ENCODE results near the gene C3orf38.

C3orf38 gene

DNA sequence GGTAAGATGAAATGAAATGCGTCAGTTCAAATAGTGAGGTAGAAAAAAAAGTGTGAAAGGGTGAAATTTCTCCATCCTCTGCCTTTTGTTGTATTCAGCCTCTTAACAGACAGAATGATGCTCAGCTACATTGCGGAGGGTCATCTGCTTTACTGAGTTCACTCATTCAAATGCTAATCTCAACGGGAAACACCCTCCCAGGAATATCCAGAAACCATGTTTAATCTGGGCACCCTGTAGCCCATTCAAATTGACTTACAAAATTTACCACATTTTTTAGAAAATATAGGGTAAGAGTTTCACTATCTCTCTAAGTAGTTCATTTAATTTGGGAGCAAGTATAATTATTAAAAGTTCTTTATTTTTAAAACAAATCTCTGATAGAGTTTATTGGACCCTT, 42.9 kb downstream of the C3orf38 start:
- CTCF ChIA-PET: no interaction called here
- H3K4me1 ChIP-seq (ENCODE audit: control insufficient read depth, insufficient read depth, low read length): no peaks in the 10 kb centered on the region
- H3K36me3 ChIP-seq (ENCODE audit: control insufficient read depth in 2 of 2, insufficient read depth in 1 of 2, low read length in 2 of 2): no peaks in the 10 kb centered on the region
- no peak overlapping the region for H3K4me3 ChIP-seq (ENCODE audit: low read depth, low read length)
- H3K27ac ChIP-seq (ENCODE audit: extremely low read depth, low read depth, low read length): no peak overlapping the region
- POLR2A ChIA-PET: no interaction called here
- TF ChIP-seq, protein P1, sequence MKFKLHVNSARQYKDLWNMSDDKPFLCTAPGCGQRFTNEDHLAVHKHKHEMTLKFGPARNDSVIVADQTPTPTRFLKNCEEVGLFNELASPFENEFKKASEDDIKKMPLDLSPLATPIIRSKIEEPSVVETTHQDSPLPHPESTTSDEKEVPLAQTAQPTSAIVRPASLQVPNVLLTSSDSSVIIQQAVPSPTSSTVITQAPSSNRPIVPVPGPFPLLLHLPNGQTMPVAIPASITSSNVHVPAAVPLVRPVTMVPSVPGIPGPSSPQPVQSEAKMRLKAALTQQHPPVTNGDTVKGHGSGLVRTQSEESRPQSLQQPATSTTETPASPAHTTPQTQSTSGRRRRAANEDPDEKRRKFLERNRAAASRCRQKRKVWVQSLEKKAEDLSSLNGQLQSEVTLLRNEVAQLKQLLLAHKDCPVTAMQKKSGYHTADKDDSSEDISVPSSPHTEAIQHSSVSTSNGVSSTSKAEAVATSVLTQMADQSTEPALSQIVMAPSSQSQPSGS (tag by site-specific recombination; IDR thresholded peaks at IDR 0.05; ENCODE audit: low read depth): no peak
- TF ChIP-seq ZFP41 (tag by site-specific recombination; IDR thresholded peaks at IDR 0.05; ENCODE audit: borderline replicate concordance) (no peak), ZNF335 (tag by site-specific recombination; conservative IDR thresholded peaks at IDR 0.05) (no peak), ZNF202 (tag by site-specific recombination; IDR thresholded peaks at IDR 0.05; ENCODE audit: borderline replicate concordance) (no peak), ZBTB1 (tag by site-specific recombination; IDR thresholded peaks at IDR 0.05) (no peak)
- H3K9me3 ChIP-seq (ENCODE audit: control insufficient read depth, insufficient read depth, low read depth, low read length): no peaks in the 10 kb centered on the region

DNA sequence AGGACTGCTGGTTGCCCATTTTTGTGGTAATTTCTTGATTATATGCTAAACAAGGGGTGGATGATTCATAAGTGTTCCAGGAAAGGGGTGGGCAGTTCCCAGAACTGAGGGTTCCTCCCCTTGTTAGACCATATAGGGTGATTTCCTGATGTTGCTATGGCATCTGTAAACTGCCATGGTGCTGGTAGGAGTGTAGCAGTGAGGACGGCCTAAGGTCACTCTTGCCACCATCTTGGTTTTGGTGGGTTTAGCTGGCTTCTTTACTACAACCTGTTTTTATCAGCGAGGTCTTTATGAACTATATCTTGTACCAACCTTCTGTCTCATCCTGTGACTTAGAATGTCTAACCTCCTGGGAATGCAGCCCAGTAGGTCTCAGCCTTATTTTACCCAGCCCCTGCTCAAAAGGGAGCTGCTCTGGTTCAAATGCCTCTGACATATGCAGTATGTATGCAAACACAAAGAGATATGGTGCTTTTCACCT, 46.2 kb downstream of the C3orf38 start:
- ChIA-PET CTCF (interaction anchor here (1.3 kb wide), 1 partner anchor 23 kb away, joined by 4 read pairs; no protein-coding TSS in a partner anchor), POLR2A (no interaction called here)
- no peak overlapping the region for H3K4me3 ChIP-seq (ENCODE audit: low read depth, low read length)

DNA sequence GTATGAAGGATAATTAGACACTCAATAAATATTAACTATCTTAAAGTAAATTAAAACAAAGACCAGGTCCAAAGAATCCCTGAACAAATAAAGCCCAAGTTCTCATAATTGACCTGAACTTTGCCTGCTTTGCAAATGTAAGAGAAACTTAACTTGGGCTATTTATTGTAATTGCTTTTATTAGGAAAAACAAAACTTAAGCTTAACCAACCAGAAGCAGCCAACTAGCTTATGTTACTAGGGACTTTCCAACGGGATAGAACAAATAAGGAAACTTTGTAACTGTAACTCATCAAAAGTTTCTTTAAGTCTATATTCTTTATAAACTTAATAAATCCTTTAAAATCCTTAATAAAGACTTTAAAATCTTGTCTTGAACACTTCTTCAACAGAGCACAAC, 48.4 kb downstream of the C3orf38 start:
- TF ChIP-seq ZNF585B (tag by site-specific recombination; IDR thresholded peaks at IDR 0.05): no peak
- TF ChIP-seq ZNF571 (tag by site-specific recombination; IDR thresholded peaks at IDR 0.05): no peak
- TF ChIP-seq, protein P2, sequence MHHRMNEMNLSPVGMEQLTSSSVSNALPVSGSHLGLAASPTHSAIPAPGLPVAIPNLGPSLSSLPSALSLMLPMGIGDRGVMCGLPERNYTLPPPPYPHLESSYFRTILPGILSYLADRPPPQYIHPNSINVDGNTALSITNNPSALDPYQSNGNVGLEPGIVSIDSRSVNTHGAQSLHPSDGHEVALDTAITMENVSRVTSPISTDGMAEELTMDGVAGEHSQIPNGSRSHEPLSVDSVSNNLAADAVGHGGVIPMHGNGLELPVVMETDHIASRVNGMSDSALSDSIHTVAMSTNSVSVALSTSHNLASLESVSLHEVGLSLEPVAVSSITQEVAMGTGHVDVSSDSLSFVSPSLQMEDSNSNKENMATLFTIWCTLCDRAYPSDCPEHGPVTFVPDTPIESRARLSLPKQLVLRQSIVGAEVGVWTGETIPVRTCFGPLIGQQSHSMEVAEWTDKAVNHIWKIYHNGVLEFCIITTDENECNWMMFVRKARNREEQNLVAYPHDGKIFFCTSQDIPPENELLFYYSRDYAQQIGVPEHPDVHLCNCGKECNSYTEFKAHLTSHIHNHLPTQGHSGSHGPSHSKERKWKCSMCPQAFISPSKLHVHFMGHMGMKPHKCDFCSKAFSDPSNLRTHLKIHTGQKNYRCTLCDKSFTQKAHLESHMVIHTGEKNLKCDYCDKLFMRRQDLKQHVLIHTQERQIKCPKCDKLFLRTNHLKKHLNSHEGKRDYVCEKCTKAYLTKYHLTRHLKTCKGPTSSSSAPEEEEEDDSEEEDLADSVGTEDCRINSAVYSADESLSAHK (tag by site-specific recombination; IDR thresholded peaks at IDR 0.05): no peak
- no peak for TF ChIP-seq ZNF114 (tag by site-specific recombination; IDR thresholded peaks at IDR 0.05)
- TF ChIP-seq, protein P3, sequence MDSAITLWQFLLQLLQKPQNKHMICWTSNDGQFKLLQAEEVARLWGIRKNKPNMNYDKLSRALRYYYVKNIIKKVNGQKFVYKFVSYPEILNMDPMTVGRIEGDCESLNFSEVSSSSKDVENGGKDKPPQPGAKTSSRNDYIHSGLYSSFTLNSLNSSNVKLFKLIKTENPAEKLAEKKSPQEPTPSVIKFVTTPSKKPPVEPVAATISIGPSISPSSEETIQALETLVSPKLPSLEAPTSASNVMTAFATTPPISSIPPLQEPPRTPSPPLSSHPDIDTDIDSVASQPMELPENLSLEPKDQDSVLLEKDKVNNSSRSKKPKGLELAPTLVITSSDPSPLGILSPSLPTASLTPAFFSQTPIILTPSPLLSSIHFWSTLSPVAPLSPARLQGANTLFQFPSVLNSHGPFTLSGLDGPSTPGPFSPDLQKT (IDR thresholded peaks at IDR 0.05; ENCODE audit: borderline replicate concordance, low read depth, low read length): no peak
- TF ChIP-seq ZFP37 (tag by site-specific recombination; IDR thresholded peaks at IDR 0.05): no peak
- TF ChIP-seq, protein P4, sequence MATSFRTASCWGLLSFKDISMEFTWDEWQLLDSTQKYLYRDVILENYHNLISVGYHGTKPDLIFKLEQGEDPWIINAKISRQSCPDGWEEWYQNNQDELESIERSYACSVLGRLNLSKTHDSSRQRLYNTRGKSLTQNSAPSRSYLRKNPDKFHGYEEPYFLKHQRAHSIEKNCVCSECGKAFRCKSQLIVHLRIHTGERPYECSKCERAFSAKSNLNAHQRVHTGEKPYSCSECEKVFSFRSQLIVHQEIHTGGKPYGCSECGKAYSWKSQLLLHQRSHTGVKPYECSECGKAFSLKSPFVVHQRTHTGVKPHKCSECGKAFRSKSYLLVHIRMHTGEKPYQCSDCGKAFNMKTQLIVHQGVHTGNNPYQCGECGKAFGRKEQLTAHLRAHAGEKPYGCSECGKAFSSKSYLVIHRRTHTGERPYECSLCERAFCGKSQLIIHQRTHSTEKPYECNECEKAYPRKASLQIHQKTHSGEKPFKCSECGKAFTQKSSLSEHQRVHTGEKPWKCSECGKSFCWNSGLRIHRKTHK (tag by site-specific recombination; IDR thresholded peaks at IDR 0.05): no peak
- no peak for TF ChIP-seq ZSCAN23 (tag by site-specific recombination; IDR thresholded peaks at IDR 0.05)
- TF ChIP-seq ZFP41 (tag by site-specific recombination; IDR thresholded peaks at IDR 0.05; ENCODE audit: borderline replicate concordance): no peak
- TF ChIP-seq ZNF660 (tag by site-specific recombination; IDR thresholded peaks at IDR 0.05): no peak
- no peak for TF ChIP-seq ZNF548 (tag by site-specific recombination; IDR thresholded peaks at IDR 0.05)
- TF ChIP-seq ZBTB21 (tag by site-specific recombination; IDR thresholded peaks at IDR 0.05): no peak
- TF ChIP-seq, protein P5, sequence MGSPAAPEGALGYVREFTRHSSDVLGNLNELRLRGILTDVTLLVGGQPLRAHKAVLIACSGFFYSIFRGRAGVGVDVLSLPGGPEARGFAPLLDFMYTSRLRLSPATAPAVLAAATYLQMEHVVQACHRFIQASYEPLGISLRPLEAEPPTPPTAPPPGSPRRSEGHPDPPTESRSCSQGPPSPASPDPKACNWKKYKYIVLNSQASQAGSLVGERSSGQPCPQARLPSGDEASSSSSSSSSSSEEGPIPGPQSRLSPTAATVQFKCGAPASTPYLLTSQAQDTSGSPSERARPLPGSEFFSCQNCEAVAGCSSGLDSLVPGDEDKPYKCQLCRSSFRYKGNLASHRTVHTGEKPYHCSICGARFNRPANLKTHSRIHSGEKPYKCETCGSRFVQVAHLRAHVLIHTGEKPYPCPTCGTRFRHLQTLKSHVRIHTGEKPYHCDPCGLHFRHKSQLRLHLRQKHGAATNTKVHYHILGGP (tag by site-specific recombination; IDR thresholded peaks at IDR 0.05): no peak
- TF ChIP-seq, protein P6, sequence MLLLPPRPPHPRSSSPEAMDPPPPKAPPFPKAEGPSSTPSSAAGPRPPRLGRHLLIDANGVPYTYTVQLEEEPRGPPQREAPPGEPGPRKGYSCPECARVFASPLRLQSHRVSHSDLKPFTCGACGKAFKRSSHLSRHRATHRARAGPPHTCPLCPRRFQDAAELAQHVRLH (tag by site-specific recombination; IDR thresholded peaks at IDR 0.05): no peak
- no peak for TF ChIP-seq ZNF626 (tag by site-specific recombination; IDR thresholded peaks at IDR 0.05)
- no peak for TF ChIP-seq ZNF221 (tag by site-specific recombination; IDR thresholded peaks at IDR 0.05; ENCODE audit: borderline replicate concordance)
- TF ChIP-seq ZNF157 (tag by site-specific recombination; IDR thresholded peaks at IDR 0.05): no peak
- no peak for TF ChIP-seq ZNF324 (tag by site-specific recombination; IDR thresholded peaks at IDR 0.05)
- no peak for TF ChIP-seq ZNF169 (tag by site-specific recombination; IDR thresholded peaks at IDR 0.05)
- ChIA-PET POLR2A (no interaction called here), CTCF (interaction anchor here (1.4 kb wide), 1 partner anchor 1984 kb away, joined by 3 read pairs; no protein-coding TSS in a partner anchor)
- Histone ChIP-seq H3K9me3 (ENCODE audit: control insufficient read depth, insufficient read depth, low read depth, low read length) (no peaks in the 10 kb centered on the region), H3K4me3 (ENCODE audit: low read depth, low read length) (no peak overlapping the region), H3K36me3 (ENCODE audit: control insufficient read depth in 2 of 2, insufficient read depth in 1 of 2, low read length in 2 of 2) (no peaks in the 10 kb centered on the region), H3K4me1 (ENCODE audit: control insufficient read depth, insufficient read depth, low read length) (no peaks in the 10 kb centered on the region), H3K27ac (ENCODE audit: extremely low read depth, low read depth, low read length) (no peak overlapping the region)

More for the DNA sequence above, 46.2 kb downstream of the C3orf38 start:
- Histone ChIP-seq H3K4me1 (ENCODE audit: control insufficient read depth, insufficient read depth, low read length) (no peaks in the 10 kb centered on the region), H3K27ac (ENCODE audit: extremely low read depth, low read depth, low read length) (no peak overlapping the region), H3K9me3 (ENCODE audit: control insufficient read depth, insufficient read depth, low read depth, low read length) (no peaks in the 10 kb centered on the region), H3K36me3 (ENCODE audit: control insufficient read depth in 2 of 2, insufficient read depth in 1 of 2, low read length in 2 of 2) (no peaks in the 10 kb centered on the region)
- TF ChIP-seq ZNF350 (tag by site-specific recombination; IDR thresholded peaks at IDR 0.05) (no peak), ZXDB (tag by site-specific recombination; IDR thresholded peaks at IDR 0.05) (no peak), ZBTB8A (tag by site-specific recombination; IDR thresholded peaks at IDR 0.05) (no peak)

Measured in HEK293 (cell line).